HG03025 (cell line): ENCODE data around the gene HDLBP.

Experiments
- ATAC-seq: cut with Tn5 transposase; IDR thresholded peaks from one replicate; pipeline ENCODE4 v1.9.1; 2021; ENCODE audit warnings: mild to moderate bottlenecking, moderate library complexity; ENCODE audit not compliant: unreplicated experiment, low FRiP score

HDLBP gene, protein sequence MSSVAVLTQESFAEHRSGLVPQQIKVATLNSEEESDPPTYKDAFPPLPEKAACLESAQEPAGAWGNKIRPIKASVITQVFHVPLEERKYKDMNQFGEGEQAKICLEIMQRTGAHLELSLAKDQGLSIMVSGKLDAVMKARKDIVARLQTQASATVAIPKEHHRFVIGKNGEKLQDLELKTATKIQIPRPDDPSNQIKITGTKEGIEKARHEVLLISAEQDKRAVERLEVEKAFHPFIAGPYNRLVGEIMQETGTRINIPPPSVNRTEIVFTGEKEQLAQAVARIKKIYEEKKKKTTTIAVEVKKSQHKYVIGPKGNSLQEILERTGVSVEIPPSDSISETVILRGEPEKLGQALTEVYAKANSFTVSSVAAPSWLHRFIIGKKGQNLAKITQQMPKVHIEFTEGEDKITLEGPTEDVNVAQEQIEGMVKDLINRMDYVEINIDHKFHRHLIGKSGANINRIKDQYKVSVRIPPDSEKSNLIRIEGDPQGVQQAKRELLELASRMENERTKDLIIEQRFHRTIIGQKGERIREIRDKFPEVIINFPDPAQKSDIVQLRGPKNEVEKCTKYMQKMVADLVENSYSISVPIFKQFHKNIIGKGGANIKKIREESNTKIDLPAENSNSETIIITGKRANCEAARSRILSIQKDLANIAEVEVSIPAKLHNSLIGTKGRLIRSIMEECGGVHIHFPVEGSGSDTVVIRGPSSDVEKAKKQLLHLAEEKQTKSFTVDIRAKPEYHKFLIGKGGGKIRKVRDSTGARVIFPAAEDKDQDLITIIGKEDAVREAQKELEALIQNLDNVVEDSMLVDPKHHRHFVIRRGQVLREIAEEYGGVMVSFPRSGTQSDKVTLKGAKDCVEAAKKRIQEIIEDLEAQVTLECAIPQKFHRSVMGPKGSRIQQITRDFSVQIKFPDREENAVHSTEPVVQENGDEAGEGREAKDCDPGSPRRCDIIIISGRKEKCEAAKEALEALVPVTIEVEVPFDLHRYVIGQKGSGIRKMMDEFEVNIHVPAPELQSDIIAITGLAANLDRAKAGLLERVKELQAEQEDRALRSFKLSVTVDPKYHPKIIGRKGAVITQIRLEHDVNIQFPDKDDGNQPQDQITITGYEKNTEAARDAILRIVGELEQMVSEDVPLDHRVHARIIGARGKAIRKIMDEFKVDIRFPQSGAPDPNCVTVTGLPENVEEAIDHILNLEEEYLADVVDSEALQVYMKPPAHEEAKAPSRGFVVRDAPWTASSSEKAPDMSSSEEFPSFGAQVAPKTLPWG (N-terminal part only)

GRCh38 chr2:241315093-241315878, at the start of gene HDLBP:
Gene HDLBP (minus strand): TSS chr2:241315672. CDS start chr2:241266869, 48,803 bp downstream.
- ATAC-seq: peak; percentile 73

DNA sequence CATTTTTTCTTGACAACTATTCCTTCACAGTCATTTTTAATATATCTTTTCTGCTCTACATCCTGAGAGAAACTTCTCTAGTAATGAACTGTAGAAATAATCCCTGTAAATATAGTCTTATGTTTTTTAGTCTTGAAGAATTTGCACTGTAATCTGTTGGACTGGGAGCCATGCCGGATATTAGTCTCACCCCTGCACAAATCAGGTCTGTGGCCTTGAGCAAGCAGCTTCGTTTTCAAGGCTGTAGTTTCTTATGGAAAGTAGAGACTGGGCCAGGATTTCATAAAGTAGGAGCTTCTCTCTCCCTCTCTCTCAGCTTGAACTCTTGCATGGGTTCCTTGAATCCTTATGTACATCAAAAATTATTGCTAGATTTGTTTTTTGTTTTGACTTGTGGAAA, 49.3 kb upstream of the HDLBP start:
- ATAC-seq: no peak

GRCh38 chr2:241363426-241363825, 48.0 kb upstream of the HDLBP start:
- ATAC-seq: no peak

GRCh38 chr2:241359481-241360045, 44.1 kb upstream of the HDLBP start:
- no peak for ATAC-seq

DNA sequence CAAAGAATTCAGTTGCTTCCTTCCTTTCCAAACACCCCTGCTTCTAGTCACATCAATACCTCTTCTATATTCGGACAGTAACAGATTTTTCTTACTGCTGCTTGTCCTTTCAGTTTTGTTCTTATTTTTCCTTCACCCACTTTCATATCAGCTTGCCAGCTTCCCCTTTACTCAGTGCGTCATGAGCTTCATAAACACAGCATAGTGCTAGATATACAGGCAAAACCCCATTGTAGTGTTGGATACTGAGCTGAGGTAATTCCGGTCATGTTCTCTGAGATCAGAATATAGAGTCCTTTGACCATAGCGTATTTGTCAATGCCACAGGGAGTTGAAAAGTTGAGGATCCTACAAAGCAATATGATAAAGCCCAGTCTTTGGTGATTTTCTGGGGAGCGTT, 43.0 kb upstream of the HDLBP start:
- no peak for ATAC-seq

- ATAC-seq: no peak
These were observed 42.1 kb upstream of the HDLBP start for GRCh38 chr2:241357531-241357930.

DNA sequence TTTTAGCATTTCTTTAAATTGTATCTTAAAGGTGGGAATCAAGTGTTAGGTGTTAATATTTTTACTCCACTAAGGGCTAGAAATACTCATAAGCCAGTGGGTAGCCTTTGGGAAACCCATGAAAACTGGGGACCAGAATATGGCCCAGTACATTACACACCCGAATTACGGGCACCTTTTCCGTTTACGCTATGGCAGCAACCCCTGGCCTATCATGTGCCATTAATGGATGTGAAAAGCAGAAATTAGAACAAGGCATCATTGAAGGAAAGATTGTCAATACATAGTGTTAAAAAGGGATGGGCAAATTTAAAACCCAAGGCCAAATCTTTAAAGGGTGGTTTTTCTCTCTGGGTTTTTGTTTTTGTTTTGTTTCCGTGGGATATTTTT, 41.4 kb upstream of the HDLBP start:
- ATAC-seq: no peak

- ATAC-seq: peak; percentile 84
These were observed 40.8 kb upstream of the HDLBP start, which contains the start of gene FARP2 for GRCh38 chr2:241355983-241356870. Gene FARP2 (plus strand): TSS chr2:241356285. CDS start chr2:241373108, 16,823 bp downstream.

- ATAC-seq: no peak
These were observed 39.5 kb upstream of the HDLBP start for GRCh38 chr2:241354668-241355658.

- no peak for ATAC-seq
These were observed 36.8 kb upstream of the HDLBP start for GRCh38 chr2:241352227-241352626.

DNA sequence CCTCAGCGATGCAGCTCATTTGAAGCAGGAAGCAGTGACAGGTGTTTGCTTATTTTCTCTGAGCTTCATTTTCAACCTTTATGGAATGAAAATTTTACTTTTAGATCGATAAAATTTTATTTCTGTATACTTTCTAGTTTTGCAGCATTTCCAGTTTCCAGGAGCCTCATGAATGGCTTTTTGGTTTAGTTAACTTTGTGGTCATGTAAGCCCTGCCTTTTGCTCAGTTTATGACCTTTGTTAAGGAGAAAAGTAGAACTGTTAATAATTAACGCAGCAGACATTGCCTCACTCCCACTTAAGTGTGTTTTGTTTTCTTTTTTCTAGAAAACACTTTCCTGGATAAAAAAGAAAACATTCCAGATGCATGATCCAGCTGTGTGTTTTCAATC, 36.2 kb upstream of the HDLBP start:
- no peak for ATAC-seq

GRCh38 chr2:241350878-241351639, 35.6 kb upstream of the HDLBP start:
- no peak for ATAC-seq

- ATAC-seq: no peak
These were observed 35.0 kb upstream of the HDLBP start for GRCh38 chr2:241350530-241350877.

DNA sequence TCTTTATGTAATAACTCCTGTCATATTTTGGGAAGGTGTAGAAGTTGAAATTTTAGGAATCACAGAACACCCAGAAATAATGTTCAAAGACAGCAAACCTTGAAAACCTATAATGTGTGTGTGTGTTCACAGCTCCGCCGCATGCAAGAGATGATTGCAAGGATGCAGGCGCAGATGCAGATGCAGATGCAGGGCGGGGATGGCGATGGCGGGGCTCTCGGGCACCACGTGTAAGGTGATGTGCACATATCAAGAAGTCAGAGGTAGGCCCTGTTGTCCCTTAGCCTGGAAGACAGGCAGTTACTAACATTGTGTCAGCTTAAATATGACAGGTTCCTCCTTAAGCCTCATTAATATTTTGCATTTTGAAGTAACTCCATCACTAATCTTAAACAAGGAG, 34.5 kb upstream of the HDLBP start:
- no peak for ATAC-seq

GRCh38 chr2:241344925-241345651, 29.6 kb upstream of the HDLBP start:
- no peak for ATAC-seq

DNA sequence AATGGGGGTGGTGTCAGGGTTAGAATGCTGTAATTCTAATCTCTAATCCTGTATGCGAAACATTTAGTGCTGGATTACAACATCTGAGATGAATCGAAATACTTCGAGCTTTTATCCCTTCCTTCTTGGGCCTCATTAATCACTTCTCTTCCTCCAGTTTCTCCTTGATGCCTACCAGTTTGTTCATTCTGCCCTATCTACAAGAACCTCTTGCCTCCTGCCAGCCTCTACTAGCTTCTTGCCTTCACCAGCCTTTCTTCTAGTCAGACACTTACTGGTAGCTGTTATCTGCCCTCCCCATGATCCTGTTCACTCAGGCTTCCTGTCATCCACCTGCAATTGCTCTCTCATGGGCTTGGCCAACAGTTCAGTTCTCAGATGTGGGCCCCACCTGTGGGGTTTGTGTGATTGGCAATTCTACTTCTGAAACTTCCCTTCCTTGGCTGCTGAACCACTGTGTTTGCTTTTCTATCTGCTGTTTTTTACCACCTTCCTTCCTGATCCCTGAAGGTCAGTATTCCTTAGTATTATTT, 25.2 kb upstream of the HDLBP start:
- ATAC-seq: no peak
